GM11168 (cell line): ENCODE measurements around the gene ENTPD6.

Experiments
- in situ Hi-C: fragments of 300-500 bp; cut with MboI; formaldehyde crosslinking; loops from one replicate; pipeline ENCODE4 v1.12.0; 2022; ENCODE audit warnings: low sequenced_read_pairs; ENCODE audit not compliant: unreplicated experiment

Gene ENTPD6

GRCh38 chr20:25206548-25206947, 11.0 kb downstream of the ENTPD6 start:
- in situ Hi-C loops: no loop called here

- in situ Hi-C loops: no loop called here
These were observed 11.8 kb downstream of the ENTPD6 start for GRCh38 chr20:25207149-25207959.

GRCh38 chr20:25207960-25208534, 12.5 kb downstream of the ENTPD6 start:
- in situ Hi-C loops: no loop called here

GRCh38 chr20:25209400-25209799, 13.9 kb downstream of the ENTPD6 start:
- in situ Hi-C loops: no loop called here

- in situ Hi-C loops: no loop called here
These were observed 14.4 kb downstream of the ENTPD6 start for GRCh38 chr20:25209911-25210310.

GRCh38 chr20:25211273-25211672, 15.8 kb downstream of the ENTPD6 start:
- in situ Hi-C loops: no loop called here

- in situ Hi-C loops: no loop called here
These were observed 16.7 kb downstream of the ENTPD6 start for GRCh38 chr20:25212242-25212641.

GRCh38 chr20:25213566-25214425, 18.3 kb downstream of the ENTPD6 start:
- in situ Hi-C loops: no loop called here

- in situ Hi-C loops: no loop called here
These were observed 18.9 kb downstream of the ENTPD6 start for GRCh38 chr20:25214426-25214790.

- in situ Hi-C loops: no loop called here
These were observed 19.3 kb downstream of the ENTPD6 start for GRCh38 chr20:25214819-25215218.

GRCh38 chr20:25215521-25215920, 20.0 kb downstream of the ENTPD6 start:
- in situ Hi-C loops: no loop called here

- in situ Hi-C loops: no loop called here
These were observed 20.9 kb downstream of the ENTPD6 start for GRCh38 chr20:25216199-25216945.

- in situ Hi-C loops: no loop called here
These were observed 21.9 kb downstream of the ENTPD6 start for GRCh38 chr20:25217161-25218108.

GRCh38 chr20:25218109-25218486, 22.6 kb downstream of the ENTPD6 start:
- in situ Hi-C loops: no loop called here

GRCh38 chr20:25218492-25218891, 23.0 kb downstream of the ENTPD6 start:
- in situ Hi-C loops: no loop called here

- in situ Hi-C loops: no loop called here
These were observed 23.9 kb downstream of the ENTPD6 start for GRCh38 chr20:25219365-25219764.

GRCh38 chr20:25220021-25220730, 24.7 kb downstream of the ENTPD6 start:
- in situ Hi-C loops: no loop called here

- in situ Hi-C loops: no loop called here
These were observed 25.5 kb downstream of the ENTPD6 start for GRCh38 chr20:25220810-25221591.
